Bone marrow (tissue), 2 donors: ENCODE data around the gene MAF.

Experiments used
- DNase-seq, 2 donors: peaks; one replicate each; lab custom pipeline; 2025; lab: John Stamatoyannopoulos, UW

Gene MAF

GRCh38 chr16:79589601-79590102, 10.9 kb downstream of the MAF start:
- no peak for DNase-seq

- no peak for DNase-seq
Observed at GRCh38 chr16:79587897-79588296, 12.6 kb downstream of the MAF start.

- DNase-seq = no peak
Observed at GRCh38 chr16:79587296-79587695, 13.2 kb downstream of the MAF start.

GRCh38 chr16:79582789-79583188, 17.7 kb downstream of the MAF start:
- no peak for DNase-seq

GRCh38 chr16:79580453-79581191, 19.9 kb downstream of the MAF start:
- DNase-seq = no peak

GRCh38 chr16:79576602-79577001, 23.9 kb downstream of the MAF start:
- no peak for DNase-seq

GRCh38 chr16:79573884-79574283, 26.7 kb downstream of the MAF start:
- no peak for DNase-seq

- no peak for DNase-seq
Observed at GRCh38 chr16:79573071-79573470, 27.5 kb downstream of the MAF start.

- no peak for DNase-seq
Observed at GRCh38 chr16:79571903-79572535, 28.5 kb downstream of the MAF start.

- DNase-seq = no peak
Observed at GRCh38 chr16:79571065-79571902, 29.3 kb downstream of the MAF start.

- no peak for DNase-seq
Observed at GRCh38 chr16:79564671-79565107, 35.8 kb downstream of the MAF start.

- DNase-seq = no peak
Observed at GRCh38 chr16:79563921-79564320, 36.6 kb downstream of the MAF start.

- no peak for DNase-seq
Observed at GRCh38 chr16:79562166-79562823, 38.2 kb downstream of the MAF start.

GRCh38 chr16:79561729-79562128, 38.8 kb downstream of the MAF start:
- no peak for DNase-seq

- DNase-seq = no peak
Observed at GRCh38 chr16:79560923-79561322, 39.6 kb downstream of the MAF start.

GRCh38 chr16:79560318-79560717, 40.2 kb downstream of the MAF start:
- DNase-seq = no peak

GRCh38 chr16:79559532-79559931, 41.0 kb downstream of the MAF start:
- no peak for DNase-seq

GRCh38 chr16:79557421-79557820, 43.1 kb downstream of the MAF start:
- no peak for DNase-seq

GRCh38 chr16:79554912-79555311, 45.6 kb downstream of the MAF start:
- DNase-seq = no peak

GRCh38 chr16:79550373-79550772, 50.2 kb downstream of the MAF start:
- DNase-seq = no peak

- DNase-seq = no peak
Observed at GRCh38 chr16:79547085-79547484, 53.5 kb downstream of the MAF start.
